IMR-90 (cell line): ENCODE measurements around the gene C10orf67. TPM values are rescaled to one million over a fixed set of nuclear protein-coding genes. Genes with fewer than 3 reads are reported as not detected.

ENCODE experiments used
- ATAC-seq: fragments of 200-7000 bp; cut with Tn5 transposase; 2 replicates; pipeline ENCODE4 v1.9.1; 2020; ENCODE audit warnings: low read depth, mild to moderate bottlenecking, moderate library complexity
- BruUV-seq: library from RNA; stranded (reverse); fragments of 400-500 nt; replicated peaks from 2 replicates; lab custom pipeline; 2021; lab: Mats Ljungman, UMichigan
- CTCF ChIA-PET: fragments of 300-600 bp; formaldehyde crosslinking; extraction: SDS; loops from one replicate; lab custom pipeline; 2021; ENCODE audit warnings: antibody characterized with exemption; lab: Yijun Ruan, JAX
- POLR2A ChIA-PET: fragments of 300-600 bp; sonication (Branson Sonifier 250); formaldehyde crosslinking; loops from one replicate; lab custom pipeline; 2022; ENCODE audit warnings: antibody characterized with exemption; ENCODE audit not compliant: unreplicated experiment; lab: Charles Lee
- DNase-seq: peaks from one replicate; pipeline ENCODE4 v3.0.0; 2013
- H2AFZ ChIP-seq: replicated peaks from 2 replicates; pipeline ENCODE3; 2013; ENCODE audit warnings: low read length, mild to moderate bottlenecking; ENCODE audit not compliant: poor library complexity
- H2AK5ac ChIP-seq: 2 replicates; pipeline ENCODE4 v1.6.1; 2013; ENCODE audit warnings: low read depth, low read length, inconsistent platforms
- H2AK9ac ChIP-seq: replicated peaks from 2 replicates; pipeline ENCODE3; 2013; ENCODE audit warnings: mild to moderate bottlenecking, low read depth, low read length, moderate library complexity; ENCODE audit not compliant: poor library complexity
- H2BK120ac ChIP-seq: 2 replicates; pipeline ENCODE4 v1.6.1; 2013; ENCODE audit warnings: low read depth, low read length, inconsistent platforms
- H2BK15ac ChIP-seq: 3 replicates; pipeline ENCODE4 v1.6.1; 2013; ENCODE audit warnings: low read depth, low read length, inconsistent platforms
- H2BK20ac ChIP-seq: 2 replicates; pipeline ENCODE4 v1.6.1; 2013; ENCODE audit warnings: low read depth, mild to moderate bottlenecking, inconsistent platforms, low read length, moderate library complexity
- H2BK5ac ChIP-seq: 2 replicates; pipeline ENCODE4 v1.6.1; 2013; ENCODE audit warnings: mild to moderate bottlenecking, low read depth, low read length, inconsistent platforms; ENCODE audit not compliant: poor library complexity, severe bottlenecking
- H3K14ac ChIP-seq: replicated peaks from 2 replicates; pipeline ENCODE4 v1.6.1; 2013; ENCODE audit warnings: low read depth, low read length, inconsistent platforms
- H3K18ac ChIP-seq: 2 replicates; pipeline ENCODE4 v1.6.1; 2013; ENCODE audit warnings: low read depth, low read length, control low read depth
- H3K23ac ChIP-seq: 2 replicates; pipeline ENCODE4 v1.6.1; 2013; ENCODE audit warnings: low read depth, low read length, inconsistent platforms
- H3K27ac ChIP-seq: 2 replicates; pipeline ENCODE4 v1.5.1; 2013; ENCODE audit warnings: mild to moderate bottlenecking, control low read depth, low read length; ENCODE audit not compliant: insufficient read depth
- H3K27me3 ChIP-seq: 2 replicates; pipeline ENCODE4 v1.6.1; 2013; ENCODE audit warnings: low read length; ENCODE audit not compliant: control insufficient read depth, insufficient read depth
- H3K36me3 ChIP-seq: 2 replicates; pipeline ENCODE4 v1.6.1; 2013; ENCODE audit warnings: low read length, mixed read lengths; ENCODE audit not compliant: control insufficient read depth, insufficient read depth
- H3K4ac ChIP-seq: 2 replicates; pipeline ENCODE4 v1.6.1; 2013; ENCODE audit warnings: low read depth, low read length, inconsistent platforms
- H3K4me1 ChIP-seq: 2 replicates; pipeline ENCODE4 v1.6.1; 2013; ENCODE audit warnings: low read length, mixed read lengths; ENCODE audit not compliant: control insufficient read depth, insufficient read depth
- H3K4me2 ChIP-seq: 2 replicates; pipeline ENCODE4 v1.6.1; 2013; ENCODE audit warnings: low read depth, mild to moderate bottlenecking, control low read depth, low read length, moderate library complexity
- H3K4me3 ChIP-seq: 2 replicates; pipeline ENCODE4 v1.5.1; 2013; ENCODE audit warnings: low read depth, mild to moderate bottlenecking, control low read depth, low read length, moderate library complexity; ENCODE audit not compliant: insufficient read depth
- H3K56ac ChIP-seq: 2 replicates; pipeline ENCODE4 v1.6.1; 2013; ENCODE audit warnings: low read length, inconsistent platforms; ENCODE audit not compliant: insufficient read depth; ENCODE audit errors: extremely low read depth
- H3K79me1 ChIP-seq, 2 experiments: 2 replicates each; pipeline ENCODE4 v1.6.1; 2013; ENCODE audit warnings: low read length in 2 of 2, inconsistent platforms in 1 of 2, low read depth in 1 of 2
- H3K9ac ChIP-seq: 2 replicates; pipeline ENCODE4 v1.6.1; 2013; ENCODE audit warnings: low read depth, low read length, control low read depth
- H3K9me1 ChIP-seq: 2 replicates; pipeline ENCODE4 v1.6.1; 2013; ENCODE audit warnings: low read length, inconsistent platforms; ENCODE audit not compliant: insufficient read depth
- H3K9me3 ChIP-seq: 2 replicates; pipeline ENCODE4 v1.6.1; 2013; ENCODE audit warnings: low read length; ENCODE audit not compliant: control insufficient read depth, insufficient read depth
- H4K20me1 ChIP-seq: 2 replicates; pipeline ENCODE4 v1.6.1; 2013; ENCODE audit warnings: low read length, inconsistent platforms; ENCODE audit not compliant: insufficient read depth
- H4K5ac ChIP-seq: 2 replicates; pipeline ENCODE4 v1.6.1; 2013; ENCODE audit warnings: mild to moderate bottlenecking, low read depth, low read length, control low read depth
- H4K8ac ChIP-seq, 2 experiments: 2 replicates each; pipeline ENCODE4 v1.6.1; 2013; ENCODE audit warnings: low read depth in 2 of 2, low read length in 2 of 2, control low read depth in 1 of 2, inconsistent platforms in 1 of 2
- H4K91ac ChIP-seq: 2 replicates; pipeline ENCODE4 v1.6.1; 2013; ENCODE audit warnings: low read depth, low read length, inconsistent platforms; ENCODE audit not compliant: insufficient read depth
- CEBPB ChIP-seq: IDR thresholded peaks from 2 replicates; pipeline ENCODE4 v1.6.1; 2012; ENCODE audit warnings: low read depth, low read length, improper control_type of control experiment
- CHD1 ChIP-seq: IDR thresholded peaks from 2 replicates; pipeline ENCODE4 v1.6.1; 2012; ENCODE audit warnings: low read depth, low read length, improper control_type of control experiment
- ELK1 ChIP-seq: fragments of 150-350 bp; IDR thresholded peaks from 2 replicates; pipeline ENCODE4 v1.6.1; 2016; ENCODE audit warnings: low read depth, mild to moderate bottlenecking, low read length, moderate library complexity, borderline replicate concordance
- FOS ChIP-seq: fragments of 150-350 bp; IDR thresholded peaks from 2 replicates; pipeline ENCODE4 v1.6.1; 2016; ENCODE audit warnings: low read depth, low read length
- MAFK ChIP-seq: IDR thresholded peaks from 2 replicates; pipeline ENCODE4 v1.6.1; 2012; ENCODE audit warnings: low read depth, low read length, improper control_type of control experiment
- MAZ ChIP-seq: IDR thresholded peaks from 2 replicates; pipeline ENCODE4 v1.6.1; 2012; ENCODE audit warnings: low read depth, mild to moderate bottlenecking, low read length, improper control_type of control experiment, moderate library complexity, borderline replicate concordance
- MXI1 ChIP-seq: IDR thresholded peaks from 2 replicates; pipeline ENCODE4 v1.6.1; 2012; ENCODE audit warnings: low read depth, mild to moderate bottlenecking, low read length, moderate library complexity, borderline replicate concordance
- SMC3 ChIP-seq: fragments of 150-350 bp; IDR thresholded peaks from 2 replicates; pipeline ENCODE4 v1.6.1; 2016; ENCODE audit warnings: low read depth, mild to moderate bottlenecking, antibody characterized with exemption, low read length, moderate library complexity
- USF2 ChIP-seq: fragments of 150-350 bp; IDR thresholded peaks from 2 replicates; pipeline ENCODE4 v1.6.1; 2017; ENCODE audit warnings: mild to moderate bottlenecking, antibody characterized with exemption, low read length, low read depth
- WGBS, 2 experiments: methylation state at CpG; one replicate each; pipeline versions ENCODE4 v1.1.5 to v1.1.7; 2013; ENCODE audit warnings: missing lambda C conversion rate in 2 of 2; ENCODE audit not compliant: insufficient read length in 1 of 2; ENCODE audit errors: extremely low coverage in 2 of 2; 5-methylcytosine and 5-hydroxymethylcytosine counted together
- dilution Hi-C: fragments of 300-500 bp; cut with HindIII; formaldehyde crosslinking; loops from one replicate; pipeline ENCODE4 v1.14.3; 2018; ENCODE audit warnings: low sequenced_read_pairs; ENCODE audit not compliant: unreplicated experiment
- in situ Hi-C: fragments of 300-500 bp; cut with MboI; formaldehyde crosslinking; loops from 3 replicates; pipeline ENCODE4 v1.14.3; 2019; ENCODE audit warnings: low sequenced_read_pairs, inconsistent platforms, mixed read lengths
- intact Hi-C: fragments of 100-400 bp; cut with micrococcal nuclease; formaldehyde crosslinking; loops from 2 replicates; pipeline ENCODE4 v1.10.0; 2022
- polyA plus RNA-seq, 3 experiments: library from polyadenylated mRNA; depleted of rRNA; stranded (reverse); fragments of >200 nt; gene quantifications; 2 replicates each; pipeline ENCODE4 v1.2.3, GENCODE V29; 2012; ENCODE audit warnings: low replicate concordance in 1 of 3
- total RNA-seq: library from RNA; depleted of rRNA; stranded (reverse); fragments of >200 nt; gene quantifications from 2 replicates; pipeline ENCODE4 v1.2.3, GENCODE V29; 2012

C10orf67 gene
- total and polyA plus RNA-seq, 2 of the 4 experiments (the other 2 are of a cell fraction): 0.15 to 0.18 TPM

GRCh38 chr10:23202779-23203178 is 141.8 kb downstream of the C10orf67 start (continued):
- TF ChIP-seq USF2 (no peak), ELK1 (no peak), MXI1 (no peak)

- WGBS, 2 experiments: 0% methylated on average over 1 of the region's 4 CpGs; no CpG with 5 or more reads in 1 of the 2 experiments
Measured at GRCh38 chr10:23201837-23202236, 142.8 kb downstream of the C10orf67 start.

More at GRCh38 chr10:23201837-23202236, 142.8 kb downstream of the C10orf67 start:
- Histone ChIP-seq H4K8ac (no peak overlapping the region), H3K14ac (no peak overlapping the region), H4K5ac (no peak overlapping the region), H2BK20ac (no peak overlapping the region), H4K91ac (no peak overlapping the region), H3K4me2 (no peak overlapping the region), H2AK9ac (no peak overlapping the region), H3K79me1 (no peaks in the 10 kb centered on the region), H3K36me3 (no peaks in the 10 kb centered on the region), H3K9ac (no peak overlapping the region), H2BK15ac (no peak overlapping the region), H3K23ac (no peak overlapping the region), H3K9me1 (no peaks in the 10 kb centered on the region), H3K9me3 (no peaks in the 10 kb centered on the region), H3K18ac (no peak overlapping the region), H2AFZ (no peak overlapping the region), H2AK5ac (no peak overlapping the region), H3K4ac (no peak overlapping the region), H3K27ac (no peak overlapping the region), H3K4me1 (no peaks in the 10 kb centered on the region), H2BK5ac (no peak overlapping the region), H2BK120ac (no peak overlapping the region), H3K4me3 (no peak overlapping the region), H3K27me3 (peaks cover 40% of the 10 kb centered on the region), H4K20me1 (no peaks in the 10 kb centered on the region), H3K56ac (no peak overlapping the region)
- no peak for DNase-seq
- ATAC-seq: no peak
- ChIA-PET CTCF (interaction anchor here (1.2 kb wide), 1 partner anchor 44 kb away, joined by 3 read pairs; no protein-coding TSS in a partner anchor), POLR2A (no interaction called here)
- in situ Hi-C loops: no loop called here
- BruUV-seq: no TSS peak
- dilution Hi-C loops: no loop called here
- no peak for TF ChIP-seq CEBPB
- no peak for TF ChIP-seq MAFK
- TF ChIP-seq MXI1: no peak
- TF ChIP-seq FOS: no peak
- TF ChIP-seq CHD1: no peak
- TF ChIP-seq MAZ: no peak
- TF ChIP-seq SMC3: no peak
- no peak for TF ChIP-seq ELK1
- intact Hi-C loops: no loop called here
